Measurements from ENCODE around the gene TBC1D7.

GRCh38 chr6:13278164-13278563 is 50.2 kb downstream of the TBC1D7 start:
- no peak for TF ChIP-seq EZH2 (IDR thresholded peaks at IDR 0.05; ENCODE audit: borderline replicate concordance, low read length)
- peak in 1 of 2 donors; percentile 27 for TF ChIP-seq CTCF (conservative IDR thresholded peaks at IDR 0.05 in 1 of 2, IDR thresholded peaks at IDR 0.05 in 1 of 2; ENCODE audit: extremely low read depth in 1 of 2, insufficient read depth in 1 of 2, low read depth in 1 of 2, low read length in 2 of 2)
